ENCODE data around the gene PLPPR3. TPM values are rescaled to one million over a fixed set of nuclear protein-coding genes. Genes with fewer than 3 reads are reported as not detected.

The PLPPR3 gene
- total RNA-seq, 1 donor from 2014 or later = 5.4 TPM

DNA sequence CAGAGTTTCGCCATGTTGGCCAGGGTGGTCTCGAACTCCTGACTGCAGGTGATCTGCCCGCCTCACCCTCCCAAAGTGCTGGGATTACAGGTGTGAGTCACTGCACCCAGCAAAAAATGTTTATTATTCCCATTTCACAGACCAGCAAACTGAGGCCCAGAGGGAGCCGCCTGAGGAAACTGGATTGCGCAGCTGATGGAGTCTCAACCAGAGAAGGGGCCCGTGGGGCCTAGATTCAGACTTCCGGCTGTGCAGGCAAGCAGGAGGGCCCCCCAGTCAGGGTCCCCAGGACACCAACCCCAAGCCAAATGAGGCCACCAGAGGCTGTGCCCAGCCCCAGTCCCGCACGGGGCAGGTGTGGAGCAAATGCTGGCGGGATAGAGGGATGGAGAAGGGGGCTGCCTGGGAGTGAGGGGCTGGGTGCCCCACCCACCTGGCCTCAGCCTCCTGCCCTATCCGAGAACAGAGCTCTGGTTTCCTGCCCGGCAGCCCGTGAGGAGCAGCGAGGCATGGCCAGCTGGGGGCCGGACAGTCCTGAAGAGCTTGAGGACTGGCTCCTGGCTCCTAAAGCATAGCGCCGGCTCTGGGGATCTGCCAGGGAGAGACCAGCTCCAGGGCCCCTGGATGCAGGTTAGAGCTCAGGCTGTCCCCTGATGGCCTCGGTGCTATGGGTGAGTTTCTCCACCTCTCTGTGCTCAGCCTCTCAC lies 48.9 kb downstream of the PLPPR3 start:
- DNase-seq (ENCODE audit: low spot score) = no peak
- TF ChIP-seq, protein P1, sequence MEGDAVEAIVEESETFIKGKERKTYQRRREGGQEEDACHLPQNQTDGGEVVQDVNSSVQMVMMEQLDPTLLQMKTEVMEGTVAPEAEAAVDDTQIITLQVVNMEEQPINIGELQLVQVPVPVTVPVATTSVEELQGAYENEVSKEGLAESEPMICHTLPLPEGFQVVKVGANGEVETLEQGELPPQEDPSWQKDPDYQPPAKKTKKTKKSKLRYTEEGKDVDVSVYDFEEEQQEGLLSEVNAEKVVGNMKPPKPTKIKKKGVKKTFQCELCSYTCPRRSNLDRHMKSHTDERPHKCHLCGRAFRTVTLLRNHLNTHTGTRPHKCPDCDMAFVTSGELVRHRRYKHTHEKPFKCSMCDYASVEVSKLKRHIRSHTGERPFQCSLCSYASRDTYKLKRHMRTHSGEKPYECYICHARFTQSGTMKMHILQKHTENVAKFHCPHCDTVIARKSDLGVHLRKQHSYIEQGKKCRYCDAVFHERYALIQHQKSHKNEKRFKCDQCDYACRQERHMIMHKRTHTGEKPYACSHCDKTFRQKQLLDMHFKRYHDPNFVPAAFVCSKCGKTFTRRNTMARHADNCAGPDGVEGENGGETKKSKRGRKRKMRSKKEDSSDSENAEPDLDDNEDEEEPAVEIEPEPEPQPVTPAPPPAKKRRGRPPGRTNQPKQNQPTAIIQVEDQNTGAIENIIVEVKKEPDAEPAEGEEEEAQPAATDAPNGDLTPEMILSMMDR (IDR thresholded peaks at IDR 0.05) = no peak
- Mint-ChIP-seq H3K27ac (ENCODE audit: unreplicated experiment) (no peak overlapping the region), H3K4me1 (ENCODE audit: low read depth) (peaks cover 14% of the 10 kb centered on the region), H3K4me3 (ENCODE audit: unreplicated experiment) (no peak overlapping the region), H3K27me3 (ENCODE audit: low read depth) (no peaks in the 10 kb centered on the region), H3K36me3 (ENCODE audit: low read depth) (no peaks in the 10 kb centered on the region), H3K9me3 (ENCODE audit: low read depth) (no peaks in the 10 kb centered on the region)

DNA sequence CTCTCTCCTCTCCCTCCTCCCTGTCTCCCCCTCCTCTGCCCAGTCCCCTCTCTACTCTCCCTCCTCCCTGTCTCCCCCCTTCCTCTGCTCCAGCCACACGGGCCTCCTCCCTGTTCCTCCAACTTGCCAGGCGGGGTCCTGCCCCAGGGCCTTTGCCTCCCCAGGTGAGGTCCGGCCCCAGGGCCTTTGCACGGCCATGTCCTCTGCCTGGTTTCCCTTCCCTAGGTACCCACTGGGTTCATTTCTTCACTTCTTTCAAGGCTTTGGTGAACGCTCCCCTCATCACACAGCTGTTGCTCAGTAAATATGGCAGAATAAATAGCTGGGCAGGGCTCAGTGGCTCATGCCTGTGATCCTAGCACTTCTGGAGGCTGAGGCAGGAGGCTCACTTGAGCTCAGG lies 49.7 kb downstream of the PLPPR3 start:
- no peak for DNase-seq (ENCODE audit: low spot score)
- TF ChIP-seq, protein P1 (IDR thresholded peaks at IDR 0.05) = no peak
- Mint-ChIP-seq H3K4me1 (ENCODE audit: low read depth) (peaks cover 18% of the 10 kb centered on the region), H3K9me3 (ENCODE audit: low read depth) (no peaks in the 10 kb centered on the region), H3K27me3 (ENCODE audit: low read depth) (no peaks in the 10 kb centered on the region), H3K4me3 (ENCODE audit: unreplicated experiment) (no peak overlapping the region), H3K27ac (ENCODE audit: unreplicated experiment) (no peak overlapping the region), H3K36me3 (ENCODE audit: low read depth) (no peaks in the 10 kb centered on the region)

DNA sequence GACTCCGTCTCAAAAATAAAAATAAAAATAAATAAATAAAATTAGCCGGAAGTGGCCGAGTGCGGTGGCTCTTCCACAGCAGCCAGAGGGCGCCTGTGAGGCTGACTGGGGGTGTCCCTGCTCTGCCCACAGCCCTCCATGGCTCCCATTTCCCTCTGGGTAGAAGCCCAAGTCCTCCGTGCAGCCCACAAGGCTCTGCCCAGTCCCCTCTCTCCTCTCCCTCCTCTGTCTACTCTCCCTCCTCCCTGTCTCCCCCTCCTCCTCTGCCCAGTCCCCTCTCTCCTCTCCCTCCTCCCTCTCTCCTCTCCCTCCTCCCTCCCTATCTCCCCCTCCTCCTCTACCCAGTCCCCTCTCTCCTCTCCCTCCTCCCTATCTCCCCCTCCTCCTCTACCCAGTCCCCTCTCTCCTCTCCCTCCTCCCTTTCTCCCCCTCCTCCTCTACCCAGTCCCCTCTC lies 50.4 kb downstream of the PLPPR3 start:
- peak; percentile 82 for DNase-seq (ENCODE audit: low spot score)
- no peaks in the 10 kb centered on the region for H3K9me3 Mint-ChIP-seq (ENCODE audit: low read depth)
- H3K4me3 Mint-ChIP-seq (ENCODE audit: unreplicated experiment) = no peak overlapping the region
- TF ChIP-seq, protein P1 (IDR thresholded peaks at IDR 0.05) = peak; percentile 79
- peaks cover 19% of the 10 kb centered on the region for H3K4me1 Mint-ChIP-seq (ENCODE audit: low read depth)
- no peaks in the 10 kb centered on the region for H3K36me3 Mint-ChIP-seq (ENCODE audit: low read depth)
- H3K27me3 Mint-ChIP-seq (ENCODE audit: low read depth) = no peaks in the 10 kb centered on the region
- H3K27ac Mint-ChIP-seq (ENCODE audit: unreplicated experiment) = no peak overlapping the region

DNA sequence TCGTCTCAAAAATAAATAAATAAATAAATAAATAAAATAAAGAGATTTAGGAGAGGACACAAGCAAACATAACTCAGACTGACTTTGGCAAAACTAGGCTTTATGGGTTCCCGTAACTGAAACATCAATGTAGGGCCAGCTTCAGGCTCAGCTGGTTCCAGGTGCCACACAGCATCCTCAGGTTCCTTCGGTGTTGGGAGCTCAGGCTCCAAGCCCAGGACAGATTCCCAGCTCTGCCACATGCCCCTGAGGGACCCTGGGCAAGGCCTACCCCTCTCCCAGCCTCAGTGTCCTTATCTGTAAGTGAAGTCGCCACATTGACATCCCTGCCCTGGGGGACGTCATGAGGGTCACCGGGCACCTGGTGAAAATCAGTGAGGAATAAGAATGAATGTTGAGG lies 52.1 kb downstream of the PLPPR3 start:
- Mint-ChIP-seq H3K27ac (ENCODE audit: unreplicated experiment) (peak overlapping the region; percentile 27), H3K4me1 (ENCODE audit: low read depth) (peaks cover 19% of the 10 kb centered on the region), H3K4me3 (ENCODE audit: unreplicated experiment) (no peak overlapping the region), H3K9me3 (ENCODE audit: low read depth) (no peaks in the 10 kb centered on the region), H3K36me3 (ENCODE audit: low read depth) (no peaks in the 10 kb centered on the region), H3K27me3 (ENCODE audit: low read depth) (no peaks in the 10 kb centered on the region)
- no peak for DNase-seq (ENCODE audit: low spot score)
- TF ChIP-seq, protein P1 (IDR thresholded peaks at IDR 0.05) = no peak

DNA sequence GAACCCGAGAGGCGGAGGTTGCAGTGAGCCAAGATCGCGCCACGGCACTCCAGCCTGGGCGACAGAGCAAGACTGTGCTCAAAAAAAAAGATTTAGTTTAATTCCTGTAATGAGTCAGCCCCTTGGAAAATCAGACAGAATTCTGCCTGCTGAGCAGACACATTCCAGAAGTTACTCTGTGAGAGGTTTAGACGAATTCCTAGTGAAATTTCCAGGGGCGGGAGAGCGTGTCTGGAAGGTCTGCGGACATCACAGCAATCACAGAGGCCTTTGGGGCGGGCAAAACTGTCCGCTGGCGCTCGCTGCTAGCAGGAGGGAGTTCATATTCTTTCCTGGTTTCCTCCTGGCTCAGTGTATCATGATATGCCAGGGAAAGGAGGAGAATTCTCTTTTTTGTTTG lies 53.3 kb downstream of the PLPPR3 start:
- no peaks in the 10 kb centered on the region for H3K9me3 Mint-ChIP-seq (ENCODE audit: low read depth)
- H3K27ac Mint-ChIP-seq (ENCODE audit: unreplicated experiment) = peak overlapping the region; percentile 97
- DNase-seq (ENCODE audit: low spot score) = no peak
- TF ChIP-seq, protein P1 (IDR thresholded peaks at IDR 0.05) = no peak
- no peaks in the 10 kb centered on the region for H3K36me3 Mint-ChIP-seq (ENCODE audit: low read depth)
- H3K27me3 Mint-ChIP-seq (ENCODE audit: low read depth) = no peaks in the 10 kb centered on the region
- no peak overlapping the region for H3K4me3 Mint-ChIP-seq (ENCODE audit: unreplicated experiment)
- H3K4me1 Mint-ChIP-seq (ENCODE audit: low read depth) = peaks cover 19% of the 10 kb centered on the region

Measured in chondrocyte (in vitro differentiated cells).